Measurements from ENCODE around the gene SLC5A4.
"Not testable (repeated sequence)": the region's sequence is repeated elsewhere in the genome, so short reads cannot be mapped to it uniquely, and the experiment has no call there.

SLC5A4 gene

DNA sequence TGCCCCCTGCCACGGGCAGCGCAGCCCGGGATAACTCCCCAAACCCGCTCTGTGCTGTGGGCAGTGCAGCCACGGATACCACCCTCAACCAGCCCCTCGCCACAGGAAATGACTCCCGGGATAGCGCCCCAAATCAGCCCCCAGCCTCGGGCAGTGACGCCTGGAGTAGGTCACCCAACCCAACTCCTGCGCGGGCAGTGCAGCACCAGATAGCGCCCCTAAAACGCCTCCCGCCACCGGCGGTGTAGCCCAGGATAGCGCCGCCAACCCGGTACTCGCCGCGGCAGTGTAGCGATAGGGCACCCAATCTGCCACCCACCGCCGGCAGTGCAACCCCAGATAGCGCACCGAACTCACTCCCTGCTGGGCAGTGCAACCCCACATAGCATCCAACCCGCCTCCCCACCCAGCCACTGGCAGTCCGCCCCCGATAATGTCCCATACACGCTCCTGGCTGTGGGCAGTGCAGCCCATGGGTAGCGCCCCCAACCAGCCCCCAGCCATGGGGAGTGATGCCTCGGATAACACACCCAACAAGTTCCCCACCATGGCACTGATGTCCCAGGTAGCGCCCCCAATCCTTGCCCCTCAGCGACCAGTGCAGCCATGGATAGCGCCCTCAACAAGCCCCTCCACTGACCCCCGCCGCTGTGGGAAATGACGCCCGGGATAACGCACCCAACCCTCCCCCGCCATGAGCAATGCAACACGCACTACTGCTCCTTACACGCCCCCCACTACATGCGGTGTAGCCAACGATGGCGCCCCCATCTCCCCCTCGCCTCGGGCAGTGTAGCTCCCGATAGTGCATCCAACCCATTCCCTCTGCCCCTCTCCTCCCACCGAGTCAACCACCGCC lies 51.7 kb downstream of the SLC5A4 start:
- H3K27ac Mint-ChIP-seq (ENCODE audit: low read depth) = peak overlapping the region; percentile 55
- no peak for ATAC-seq (replicated peaks; ENCODE audit: extremely low read depth, poor library complexity, severe bottlenecking)

GRCh38 chr22:32202539-32203180 lies 52.5 kb downstream of the SLC5A4 start:
- Mint-ChIP-seq H3K27ac (ENCODE audit: low read depth) (peak overlapping the region; percentile 55), H3K4me3 (peak overlapping the region; percentile 81), H3K36me3 (ENCODE audit: insufficient read depth) (peaks cover under 1% of the 10 kb centered on the region), H3K4me1 (peaks cover 53% of the 10 kb centered on the region), H3K27me3 (peaks cover 31% of the 10 kb centered on the region), H3K9me3 (no peaks in the 10 kb centered on the region)
- no peak for ATAC-seq (replicated peaks; ENCODE audit: extremely low read depth, poor library complexity, severe bottlenecking)
- no peak for DNase-seq (ENCODE audit: low spot score in 2 of 2)

More for the DNA sequence above, 51.7 kb downstream of the SLC5A4 start:
- Mint-ChIP-seq H3K4me3 (peak overlapping the region; percentile 81), H3K4me1 (peaks cover 53% of the 10 kb centered on the region), H3K9me3 (no peaks in the 10 kb centered on the region), H3K36me3 (ENCODE audit: insufficient read depth) (no peaks in the 10 kb centered on the region), H3K27me3 (peaks cover 31% of the 10 kb centered on the region)
- DNase-seq (ENCODE audit: low spot score in 2 of 2) = no peak

DNA sequence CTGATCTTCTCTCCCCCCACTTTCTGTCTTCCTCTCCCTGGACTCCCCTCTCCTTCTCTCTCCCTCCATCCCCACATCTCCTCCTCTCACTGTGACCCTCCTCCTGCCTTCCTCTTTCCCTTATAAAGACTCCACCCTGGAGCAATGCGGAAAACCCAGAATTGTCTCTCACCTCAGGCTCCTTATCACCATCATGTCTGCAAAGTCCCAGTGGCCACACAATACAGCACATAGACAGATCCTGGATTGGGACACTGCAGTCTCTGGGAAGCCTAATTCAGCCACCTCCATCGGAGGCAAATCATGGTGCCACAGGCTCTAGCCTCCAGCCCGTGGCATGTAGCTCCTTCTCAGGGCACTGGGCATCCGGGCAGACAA lies 53.0 kb downstream of the SLC5A4 start:
- H3K4me1 Mint-ChIP-seq = peaks cover 52% of the 10 kb centered on the region
- no peak for DNase-seq (ENCODE audit: low spot score in 2 of 2)
- peaks cover 3% of the 10 kb centered on the region for H3K36me3 Mint-ChIP-seq (ENCODE audit: insufficient read depth)
- peak overlapping the region; percentile 81 for H3K4me3 Mint-ChIP-seq
- no peak overlapping the region for H3K27ac Mint-ChIP-seq (ENCODE audit: low read depth)
- peaks cover 31% of the 10 kb centered on the region for H3K27me3 Mint-ChIP-seq
- H3K9me3 Mint-ChIP-seq = no peaks in the 10 kb centered on the region
- ATAC-seq (replicated peaks; ENCODE audit: extremely low read depth, poor library complexity, severe bottlenecking) = no peak

- Mint-ChIP-seq H3K4me1 (peaks cover 39% of the 10 kb centered on the region), H3K9me3 (no peaks in the 10 kb centered on the region), H3K36me3 (ENCODE audit: insufficient read depth) (peaks cover 3% of the 10 kb centered on the region), H3K27ac (ENCODE audit: low read depth) (no peak overlapping the region), H3K4me3 (no peak overlapping the region), H3K27me3 (peaks cover 29% of the 10 kb centered on the region)
- DNase-seq (ENCODE audit: low spot score in 2 of 2) (no peak), ATAC-seq (replicated peaks; ENCODE audit: extremely low read depth, poor library complexity, severe bottlenecking) (no peak)
These were observed 54.4 kb downstream of the SLC5A4 start for GRCh38 chr22:32200752-32201151.

DNA sequence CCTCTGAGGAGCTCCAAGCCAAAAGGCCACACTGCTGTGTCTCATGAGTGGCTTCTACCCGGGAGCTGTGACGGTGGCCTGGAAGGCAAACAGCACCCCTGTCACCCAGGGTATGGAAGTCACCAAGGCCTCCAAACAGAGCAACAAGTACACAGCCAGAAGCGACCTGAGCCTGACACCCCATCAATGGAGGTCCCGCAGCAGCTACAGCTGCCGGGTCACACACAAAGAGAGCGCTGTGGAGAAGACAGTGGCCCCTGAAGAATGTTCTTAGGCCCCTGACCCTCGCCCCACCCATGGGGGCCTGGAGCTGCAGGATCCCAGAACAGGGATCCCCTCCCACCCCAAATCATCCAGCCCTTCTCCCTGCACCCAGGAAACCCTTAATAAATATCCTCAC lies 55.2 kb downstream of the SLC5A4 start:
- no peak overlapping the region for H3K27ac Mint-ChIP-seq (ENCODE audit: low read depth)
- ATAC-seq (replicated peaks; ENCODE audit: extremely low read depth, poor library complexity, severe bottlenecking) (no peak), DNase-seq (ENCODE audit: low spot score in 2 of 2) (no peak)
- H3K4me1 Mint-ChIP-seq = peaks cover 33% of the 10 kb centered on the region
- peaks cover 3% of the 10 kb centered on the region for H3K36me3 Mint-ChIP-seq (ENCODE audit: insufficient read depth)
- no peaks in the 10 kb centered on the region for H3K9me3 Mint-ChIP-seq
- H3K4me3 Mint-ChIP-seq = no peak overlapping the region
- peaks cover 21% of the 10 kb centered on the region for H3K27me3 Mint-ChIP-seq

DNA sequence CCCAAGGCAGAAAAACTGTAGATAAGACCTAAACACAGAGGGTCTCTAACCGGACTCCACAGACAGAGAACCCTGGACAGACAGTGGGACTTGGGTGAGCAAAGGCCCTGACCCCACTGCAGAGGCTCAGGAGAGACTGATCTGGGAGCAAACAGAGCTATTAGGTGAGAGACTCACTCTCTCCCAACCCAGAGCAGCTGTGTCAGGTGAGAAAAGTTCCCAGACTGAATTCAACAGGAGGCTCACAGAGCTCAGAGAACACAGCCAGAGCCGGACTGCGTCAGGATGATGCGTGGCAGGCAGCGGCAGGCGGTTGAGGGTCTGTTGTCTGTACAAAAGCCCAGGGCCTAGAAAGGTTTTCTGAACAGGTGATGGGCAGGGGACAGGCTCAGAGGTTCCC lies 55.8 kb downstream of the SLC5A4 start:
- peaks cover 27% of the 10 kb centered on the region for H3K4me1 Mint-ChIP-seq
- H3K4me3 Mint-ChIP-seq = no peak overlapping the region
- ATAC-seq (replicated peaks; ENCODE audit: extremely low read depth, poor library complexity, severe bottlenecking) (no peak), DNase-seq (ENCODE audit: low spot score in 2 of 2) (no peak)
- H3K36me3 Mint-ChIP-seq (ENCODE audit: insufficient read depth) = peaks cover 3% of the 10 kb centered on the region
- H3K27ac Mint-ChIP-seq (ENCODE audit: low read depth) = no peak overlapping the region
- H3K27me3 Mint-ChIP-seq = peaks cover 14% of the 10 kb centered on the region
- no peaks in the 10 kb centered on the region for H3K9me3 Mint-ChIP-seq

DNA sequence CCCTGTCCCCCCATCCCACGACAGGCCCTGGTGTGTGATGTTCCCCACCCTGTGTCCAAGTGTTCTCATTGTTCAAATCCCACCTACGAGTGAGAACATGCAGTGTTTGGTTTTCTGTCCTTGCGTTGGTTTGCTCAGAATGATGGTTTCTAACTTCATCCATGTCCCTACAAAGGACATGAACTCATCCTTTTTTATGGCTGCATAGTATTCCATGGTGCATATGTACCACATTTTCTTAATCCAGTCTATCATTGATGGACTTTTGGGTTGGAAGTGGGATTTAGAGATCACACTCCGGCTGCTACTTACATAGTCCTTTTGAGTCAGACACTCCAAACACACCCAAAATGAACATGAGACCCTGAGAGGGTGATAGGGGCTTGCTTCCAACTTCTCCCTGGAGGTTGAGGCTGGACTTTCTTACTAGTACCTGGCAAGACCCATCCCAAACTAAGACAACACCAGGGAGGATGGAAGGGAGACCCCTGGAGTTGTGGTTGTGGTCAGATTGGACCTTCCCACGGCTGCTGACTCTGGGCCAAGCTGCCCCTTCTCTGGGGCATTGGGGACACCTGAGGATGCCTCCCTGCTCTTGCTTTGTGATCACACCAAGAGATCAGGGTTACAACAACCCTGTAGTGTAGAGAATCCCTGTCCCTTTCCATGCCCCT lies 57.5 kb downstream of the SLC5A4 start:
- not testable (repeated sequence) for H3K4me3 Mint-ChIP-seq; DNase-seq (ENCODE audit: low spot score in 2 of 2); H3K9me3 Mint-ChIP-seq; H3K36me3 Mint-ChIP-seq (ENCODE audit: insufficient read depth); ATAC-seq (replicated peaks; ENCODE audit: extremely low read depth, poor library complexity, severe bottlenecking); H3K27me3 Mint-ChIP-seq; H3K27ac Mint-ChIP-seq (ENCODE audit: low read depth)
- H3K4me1 Mint-ChIP-seq = peaks cover 14% of the 10 kb centered on the region

DNA sequence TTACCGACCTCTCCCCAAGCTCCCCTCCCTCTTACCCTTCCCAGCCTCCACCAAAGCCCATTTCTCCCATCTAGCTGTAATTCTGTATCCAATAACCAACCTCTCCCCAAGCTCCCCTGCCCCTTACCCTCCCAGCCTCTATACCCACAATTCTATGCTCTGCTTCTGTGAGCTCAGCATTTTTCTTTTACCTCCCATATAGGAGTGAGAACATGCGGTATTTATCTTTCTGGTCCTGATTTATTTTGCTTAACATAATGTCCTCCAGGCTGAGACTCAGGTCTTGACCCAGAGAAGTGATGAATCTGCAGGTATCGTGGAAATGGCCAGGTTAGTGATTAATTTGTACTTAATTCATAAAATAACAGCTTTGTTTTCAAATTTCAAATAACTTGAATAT lies 59.2 kb downstream of the SLC5A4 start:
- not testable (repeated sequence) for H3K4me3 Mint-ChIP-seq; ATAC-seq (replicated peaks; ENCODE audit: extremely low read depth, poor library complexity, severe bottlenecking); H3K27ac Mint-ChIP-seq (ENCODE audit: low read depth); H3K9me3 Mint-ChIP-seq; H3K36me3 Mint-ChIP-seq (ENCODE audit: insufficient read depth); H3K4me1 Mint-ChIP-seq; DNase-seq (ENCODE audit: low spot score in 2 of 2)
- peaks cover 14% of the 10 kb centered on the region for H3K27me3 Mint-ChIP-seq

GRCh38 chr22:32193346-32193745 lies 61.8 kb downstream of the SLC5A4 start:
- H3K4me3 Mint-ChIP-seq; H3K4me1 Mint-ChIP-seq; H3K9me3 Mint-ChIP-seq; ATAC-seq (replicated peaks; ENCODE audit: extremely low read depth, poor library complexity, severe bottlenecking); DNase-seq (ENCODE audit: low spot score in 2 of 2); H3K36me3 Mint-ChIP-seq (ENCODE audit: insufficient read depth); H3K27ac Mint-ChIP-seq (ENCODE audit: low read depth): not testable (repeated sequence)
- peaks cover 27% of the 10 kb centered on the region for H3K27me3 Mint-ChIP-seq

DNA sequence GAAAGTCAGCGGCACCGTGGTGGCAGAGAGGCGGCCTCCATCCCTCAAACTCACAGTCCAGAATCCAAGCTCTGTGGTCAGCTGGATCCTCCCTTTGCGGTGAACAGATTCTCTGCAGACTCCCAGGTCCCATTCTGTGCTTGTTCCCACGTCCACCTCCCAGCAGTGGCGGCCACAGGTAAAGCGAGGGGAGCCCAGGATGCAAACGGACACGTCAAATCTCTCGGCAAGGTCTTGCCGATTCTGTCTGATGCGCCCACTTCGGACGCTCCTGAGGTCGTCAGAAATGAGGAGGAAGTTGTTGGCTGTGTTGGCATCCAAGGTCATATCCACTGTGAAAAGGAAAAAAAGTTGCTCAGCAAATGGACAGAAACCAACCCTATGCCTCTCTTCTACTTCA lies 64.1 kb downstream of the SLC5A4 start:
- not testable (repeated sequence) for H3K4me1 Mint-ChIP-seq; H3K27ac Mint-ChIP-seq (ENCODE audit: low read depth); H3K36me3 Mint-ChIP-seq (ENCODE audit: insufficient read depth); ATAC-seq (replicated peaks; ENCODE audit: extremely low read depth, poor library complexity, severe bottlenecking); H3K9me3 Mint-ChIP-seq; DNase-seq (ENCODE audit: low spot score in 2 of 2); H3K4me3 Mint-ChIP-seq
- peaks cover 42% of the 10 kb centered on the region for H3K27me3 Mint-ChIP-seq

DNA sequence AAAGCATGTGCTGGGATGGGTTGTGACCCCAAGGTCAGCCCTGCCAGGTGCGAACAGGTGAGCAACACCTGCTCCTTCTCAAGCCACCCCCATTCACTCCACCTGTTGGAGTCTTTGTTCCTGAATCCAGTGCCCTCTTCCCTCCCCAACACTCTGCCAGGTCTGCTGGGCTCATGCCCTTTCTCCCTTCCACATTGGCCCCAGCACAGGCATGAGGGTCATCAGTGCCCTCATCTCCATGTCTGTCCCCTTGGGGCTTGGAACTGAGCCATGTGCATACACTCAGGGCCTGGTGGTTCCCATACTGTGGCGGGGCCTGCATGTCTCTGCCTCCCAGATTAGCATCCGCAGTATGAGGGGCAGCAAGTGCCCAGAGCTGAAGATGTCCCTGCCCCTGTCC lies 69.3 kb downstream of the SLC5A4 start:
- Mint-ChIP-seq H3K9me3 (no peaks in the 10 kb centered on the region), H3K36me3 (ENCODE audit: insufficient read depth) (no peaks in the 10 kb centered on the region), H3K27ac (ENCODE audit: low read depth) (no peak overlapping the region), H3K4me3 (no peak overlapping the region), H3K4me1 (no peaks in the 10 kb centered on the region), H3K27me3 (peaks cover 32% of the 10 kb centered on the region)
- ATAC-seq (replicated peaks; ENCODE audit: extremely low read depth, poor library complexity, severe bottlenecking) = no peak
- no peak for DNase-seq (ENCODE audit: low spot score in 2 of 2)

DNA sequence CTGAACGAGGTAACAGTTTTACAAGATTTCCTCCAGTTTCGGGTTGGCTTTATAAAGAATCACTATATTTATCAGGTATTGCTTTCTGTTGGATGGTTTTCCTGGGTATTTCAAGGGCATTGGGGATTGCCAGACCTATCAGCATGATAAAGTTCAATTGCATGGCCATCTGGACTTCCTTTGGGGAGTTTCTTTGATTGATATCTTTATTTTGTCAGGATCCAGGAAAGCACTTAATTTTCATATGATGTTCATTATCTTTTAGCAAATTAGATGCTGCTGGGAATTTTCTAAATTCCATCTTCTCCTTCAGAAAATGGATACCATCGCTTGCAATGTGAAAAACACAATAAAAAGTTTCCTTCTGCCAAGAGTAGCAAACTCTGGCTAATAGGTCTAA lies 71.5 kb downstream of the SLC5A4 start:
- H3K9me3 Mint-ChIP-seq = no peaks in the 10 kb centered on the region
- no peaks in the 10 kb centered on the region for H3K36me3 Mint-ChIP-seq (ENCODE audit: insufficient read depth)
- ATAC-seq (replicated peaks; ENCODE audit: extremely low read depth, poor library complexity, severe bottlenecking) = no peak
- H3K27ac Mint-ChIP-seq (ENCODE audit: low read depth) = no peak overlapping the region
- H3K4me1 Mint-ChIP-seq = no peaks in the 10 kb centered on the region
- no peak for DNase-seq (ENCODE audit: low spot score in 2 of 2)
- H3K4me3 Mint-ChIP-seq = no peak overlapping the region
- peaks cover 29% of the 10 kb centered on the region for H3K27me3 Mint-ChIP-seq

GRCh38 chr22:32181043-32181442 lies 74.1 kb downstream of the SLC5A4 start:
- Mint-ChIP-seq H3K4me3 (no peak overlapping the region), H3K9me3 (no peaks in the 10 kb centered on the region), H3K27ac (ENCODE audit: low read depth) (no peak overlapping the region), H3K27me3 (peaks cover 34% of the 10 kb centered on the region), H3K4me1 (no peaks in the 10 kb centered on the region), H3K36me3 (ENCODE audit: insufficient read depth) (no peaks in the 10 kb centered on the region)
- ATAC-seq (replicated peaks; ENCODE audit: extremely low read depth, poor library complexity, severe bottlenecking) = no peak
- DNase-seq (ENCODE audit: low spot score in 2 of 2) = no peak

Data from central memory CD8-positive, alpha-beta T cell (primary cell).